ENCODE results near the gene FBXL4. TPM values are rescaled to one million over a fixed set of nuclear protein-coding genes. Genes with fewer than 3 reads are reported as not detected.

The FBXL4 gene
- total and polyA plus RNA-seq, 2 of the 8 experiments (the other 6 are each of a cell fraction or from before 2014, with no cell fraction given), result 6.9 to 13.8 TPM

DNA sequence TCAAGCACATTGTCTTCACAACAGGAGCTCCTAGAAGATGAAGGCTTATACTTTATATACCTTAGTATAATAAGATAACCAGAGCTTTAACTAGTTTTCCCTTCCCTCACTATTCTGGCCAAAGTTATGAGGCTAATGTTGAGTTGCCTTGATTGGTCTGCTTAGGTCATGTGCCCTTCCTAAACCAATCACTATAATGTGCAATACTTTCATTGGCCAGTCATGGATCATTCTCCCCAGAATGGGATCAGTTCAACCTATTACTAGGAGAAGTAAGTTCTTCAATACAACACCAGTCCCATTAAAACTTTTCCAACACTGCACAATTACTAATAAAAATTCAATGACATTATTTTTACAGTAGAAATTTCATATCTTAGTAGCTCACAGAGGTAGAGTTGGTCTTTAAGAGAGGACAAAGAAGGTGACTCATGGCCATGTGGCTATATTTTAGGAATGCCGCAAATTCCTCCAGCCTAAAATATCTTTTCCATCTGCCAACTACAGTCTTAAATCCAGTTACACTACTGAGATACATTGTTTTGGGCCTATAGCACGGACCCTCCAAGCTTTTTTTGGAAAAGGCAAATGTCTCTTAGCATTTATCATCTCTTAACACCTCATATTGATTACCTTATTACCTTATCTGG lies 125.9 kb downstream of the FBXL4 start:
- CTCF ChIA-PET (ENCODE audit: partially characterized antibody), result interaction anchor here (0.8 to 1.9 kb wide), 9 partner anchors 9 to 304 kb away, joined by 3 to 6 read pairs (median 3); no protein-coding TSS in a partner anchor
- TF ChIP-seq SP4 (IDR thresholded peaks at IDR 0.05; ENCODE audit: low read length) (no peak), POU5F1 (IDR thresholded peaks at IDR 0.05; ENCODE audit: low read depth, low read length) (no peak), CHD1 (IDR thresholded peaks at IDR 0.05; ENCODE audit: low read depth, low read length) (no peak), CEBPB (IDR thresholded peaks at IDR 0.05; ENCODE audit: low read depth, low read length) (no peak), HDAC6 (IDR thresholded peaks at IDR 0.05; ENCODE audit: low read depth, low read length) (no peak), JUND (IDR thresholded peaks at IDR 0.05; ENCODE audit: low read length) (no peak), GTF2F1 (IDR thresholded peaks at IDR 0.05; ENCODE audit: borderline replicate concordance, low read depth, low read length) (no peak), EGR1 (IDR thresholded peaks at IDR 0.05; ENCODE audit: borderline replicate concordance, low read depth, low read length) (no peak), NANOG (IDR thresholded peaks at IDR 0.05; ENCODE audit: insufficient read depth, low read depth, low read length, poor library complexity, severe bottlenecking) (no peak), PHF8 (conservative IDR thresholded peaks at IDR 0.05; ENCODE audit: low read depth, low read length) (no peak), EZH2 (IDR thresholded peaks at IDR 0.05; ENCODE audit: low read depth, low read length, severe bottlenecking) (no peak)
- TF ChIP-seq, protein P1, sequence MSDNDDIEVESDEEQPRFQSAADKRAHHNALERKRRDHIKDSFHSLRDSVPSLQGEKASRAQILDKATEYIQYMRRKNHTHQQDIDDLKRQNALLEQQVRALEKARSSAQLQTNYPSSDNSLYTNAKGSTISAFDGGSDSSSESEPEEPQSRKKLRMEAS (IDR thresholded peaks at IDR 0.05), result no peak
- TF ChIP-seq, protein P2, sequence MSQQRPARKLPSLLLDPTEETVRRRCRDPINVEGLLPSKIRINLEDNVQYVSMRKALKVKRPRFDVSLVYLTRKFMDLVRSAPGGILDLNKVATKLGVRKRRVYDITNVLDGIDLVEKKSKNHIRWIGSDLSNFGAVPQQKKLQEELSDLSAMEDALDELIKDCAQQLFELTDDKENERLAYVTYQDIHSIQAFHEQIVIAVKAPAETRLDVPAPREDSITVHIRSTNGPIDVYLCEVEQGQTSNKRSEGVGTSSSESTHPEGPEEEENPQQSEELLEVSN (IDR thresholded peaks at IDR 0.05), result no peak

More for the DNA sequence above, 125.9 kb downstream of the FBXL4 start:
- Histone ChIP-seq H3K23me2 (ENCODE audit: low read depth, low read length) (peaks cover 14% of the 10 kb centered on the region), H3K79me2 (ENCODE audit: control insufficient read depth in 1 of 2, insufficient read depth in 2 of 2, low read length in 2 of 2) (no peaks in the 10 kb centered on the region), H3K4me1 (replicated peaks in 1 of 4; ENCODE audit: control insufficient read depth in 3 of 4, insufficient read depth in 4 of 4, low read length in 3 of 4) (peaks cover 2 to 5% (median 5%) of the 10 kb centered on the region in 4 experiments), H4K5ac (ENCODE audit: insufficient read length, low read depth, low read length) (no peak overlapping the region), H3K56ac (replicated peaks; ENCODE audit: insufficient read length, low read depth, low read length) (no peak overlapping the region), H3K14ac (ENCODE audit: insufficient read length) (no peak overlapping the region), H3K9me3 (ENCODE audit: insufficient read depth in 2 of 2, low read depth in 1 of 2, low read length in 1 of 2) (no peaks in the 10 kb centered on the region), H2BK15ac (ENCODE audit: low read length) (no peak overlapping the region), H2AFZ (ENCODE audit: low read length) (no peak overlapping the region), H4K20me1 (replicated peaks in 1 of 2; ENCODE audit: control insufficient read depth in 1 of 2, insufficient read depth in 2 of 2, low read length in 2 of 2) (peaks cover 0 to 7% of the 10 kb centered on the region in 2 experiments), H3K27me3 (replicated peaks in 1 of 4; ENCODE audit: control insufficient read depth in 3 of 4, extremely low read depth in 1 of 4, insufficient read depth in 3 of 4, low read length in 3 of 4) (peaks cover 20 to 47% (median 33%) of the 10 kb centered on the region in 4 experiments), H4K91ac (replicated peaks; ENCODE audit: insufficient read length, low read length) (no peak overlapping the region), H3K79me1 (ENCODE audit: low read depth, low read length) (no peaks in the 10 kb centered on the region), H2BK20ac (ENCODE audit: low read length) (no peak overlapping the region), H2BK12ac (ENCODE audit: low read depth, low read length) (no peak overlapping the region), H3K4ac (replicated peaks; ENCODE audit: insufficient read length, low read depth, low read length) (no peak overlapping the region), H3K27ac (ENCODE audit: low read depth, low read length) (no peak overlapping the region), H3K23ac (ENCODE audit: insufficient read length) (no peak overlapping the region), H3K9ac (replicated peaks in 1 of 4; ENCODE audit: extremely low read depth in 1 of 4, low read depth in 3 of 4, low read length in 3 of 4) (no peak overlapping the region), H4K8ac (ENCODE audit: extremely low read depth, insufficient read depth, low read length) (no peak overlapping the region), H2AK5ac (ENCODE audit: low read depth, low read length) (no peak overlapping the region), H3K4me3 (ENCODE audit: extremely low read depth in 1 of 4, insufficient read depth in 2 of 4, low read depth in 3 of 4, low read length in 4 of 4) (no peak overlapping the region), H2BK120ac (replicated peaks; ENCODE audit: low read depth, low read length) (no peak overlapping the region), H3K4me2 (ENCODE audit: insufficient read depth in 1 of 2, low read depth in 2 of 2, low read length in 2 of 2) (no peak overlapping the region), H3K36me3 (ENCODE audit: control insufficient read depth in 2 of 4, insufficient read depth in 4 of 4, low read length in 3 of 4) (no peaks in the 10 kb centered on the region), H3K18ac (ENCODE audit: extremely low read depth, low read length) (no peak overlapping the region), H2BK5ac (ENCODE audit: low read depth, low read length) (no peak overlapping the region)
- POLR2A ChIA-PET (ENCODE audit: partially characterized antibody), result no interaction called here
- 92% methylated on average over 2 of the region's 2 CpGs; no CpG with 5 or more reads in 1 of the 2 experiments for WGBS, 2 experiments (ENCODE audit: extremely low coverage in 1 of 2, insufficient coverage in 1 of 2, insufficient read length in 1 of 2, insufficient replicate concordance in 2 of 2, low coverage in 1 of 2, low lambda C conversion rate in 2 of 2, missing lambda C conversion rate in 1 of 2)
- FAIRE-seq, result no peak
- DNase-seq (ENCODE audit: low read depth in 1 of 2, low spot score in 2 of 2), result no peak

All from H1 (cell line).